ENCODE results near the gene RTL5. TPM values are rescaled to one million over a fixed set of nuclear protein-coding genes. Genes with fewer than 3 reads are reported as not detected.

Gene RTL5
- total RNA-seq, 4 donors from 2014 or later, result 3.6 to 6.6 (median 5.9) TPM

- WGBS, 2 donors, result 81 to 86% methylated on average over 4 to 6 of the region's 9 CpGs
- Histone ChIP-seq H3K4me1 (peaks cover 0 to 6% of the 10 kb centered on the region in 2 donors), H3K27ac (no peak overlapping the region), H3K4me3 (replicated peaks in 1 of 3) (no peak overlapping the region), H3K9me3 (no peaks in the 10 kb centered on the region), H3K27me3 (no peaks in the 10 kb centered on the region), H3K36me3 (no peaks in the 10 kb centered on the region)
- TF ChIP-seq, protein P1, sequence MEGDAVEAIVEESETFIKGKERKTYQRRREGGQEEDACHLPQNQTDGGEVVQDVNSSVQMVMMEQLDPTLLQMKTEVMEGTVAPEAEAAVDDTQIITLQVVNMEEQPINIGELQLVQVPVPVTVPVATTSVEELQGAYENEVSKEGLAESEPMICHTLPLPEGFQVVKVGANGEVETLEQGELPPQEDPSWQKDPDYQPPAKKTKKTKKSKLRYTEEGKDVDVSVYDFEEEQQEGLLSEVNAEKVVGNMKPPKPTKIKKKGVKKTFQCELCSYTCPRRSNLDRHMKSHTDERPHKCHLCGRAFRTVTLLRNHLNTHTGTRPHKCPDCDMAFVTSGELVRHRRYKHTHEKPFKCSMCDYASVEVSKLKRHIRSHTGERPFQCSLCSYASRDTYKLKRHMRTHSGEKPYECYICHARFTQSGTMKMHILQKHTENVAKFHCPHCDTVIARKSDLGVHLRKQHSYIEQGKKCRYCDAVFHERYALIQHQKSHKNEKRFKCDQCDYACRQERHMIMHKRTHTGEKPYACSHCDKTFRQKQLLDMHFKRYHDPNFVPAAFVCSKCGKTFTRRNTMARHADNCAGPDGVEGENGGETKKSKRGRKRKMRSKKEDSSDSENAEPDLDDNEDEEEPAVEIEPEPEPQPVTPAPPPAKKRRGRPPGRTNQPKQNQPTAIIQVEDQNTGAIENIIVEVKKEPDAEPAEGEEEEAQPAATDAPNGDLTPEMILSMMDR (IDR thresholded peaks at IDR 0.05), result no peak
- no peak for TF ChIP-seq POLR2A (IDR thresholded peaks at IDR 0.05)
- no peak for DNase-seq
- intact Hi-C loops (cut with DNase I), result no loop called here
Measured at GRCh38 chrX:72100824-72101351, 30.8 kb downstream of the RTL5 start.

DNA sequence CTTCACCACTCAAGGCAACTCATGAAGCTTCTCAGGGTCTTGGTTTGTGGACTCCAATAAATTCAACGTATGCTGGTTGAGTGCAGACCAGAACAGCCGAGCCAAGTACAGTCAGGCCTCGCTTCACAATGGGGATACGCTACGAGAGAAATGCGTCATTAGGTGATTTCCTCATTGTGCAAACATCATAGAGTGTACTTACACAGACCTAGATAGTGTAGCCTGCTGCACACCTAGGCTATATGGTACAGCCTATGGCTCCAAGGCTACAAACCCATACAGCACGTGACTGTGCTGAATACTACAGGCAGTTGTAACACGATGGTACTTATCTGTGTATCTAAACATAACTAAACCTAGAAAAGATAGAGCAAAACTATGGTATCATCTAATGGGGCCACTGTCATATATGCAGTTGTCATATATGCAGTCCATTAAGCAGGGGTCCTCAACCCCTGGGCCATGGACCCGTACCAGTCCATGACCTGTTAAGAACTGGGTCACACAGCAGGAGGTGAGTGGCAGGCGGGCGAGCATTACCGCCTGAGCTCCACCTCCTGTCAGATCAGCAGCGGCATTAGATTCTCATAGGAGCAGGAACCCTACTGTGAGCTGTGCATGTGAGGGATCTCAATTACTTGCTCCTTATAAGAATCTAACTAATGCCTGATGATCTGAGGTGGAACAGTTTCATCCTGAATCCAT lies 31.5 kb downstream of the RTL5 start:
- Histone ChIP-seq H3K9me3 (no peaks in the 10 kb centered on the region), H3K36me3 (no peaks in the 10 kb centered on the region), H3K4me1 (peaks cover 0 to 6% of the 10 kb centered on the region in 2 donors), H3K27ac (no peak overlapping the region), H3K4me3 (replicated peaks in 1 of 3) (no peak overlapping the region), H3K27me3 (no peaks in the 10 kb centered on the region)
- intact Hi-C loops (cut with DNase I), result no loop called here
- DNase-seq, result no peak
- TF ChIP-seq, protein P1 (IDR thresholded peaks at IDR 0.05), result no peak
- TF ChIP-seq POLR2A (IDR thresholded peaks at IDR 0.05), result no peak
- WGBS, 2 donors, result 90 to 97% methylated on average over 8 to 9 of the region's 13 CpGs

DNA sequence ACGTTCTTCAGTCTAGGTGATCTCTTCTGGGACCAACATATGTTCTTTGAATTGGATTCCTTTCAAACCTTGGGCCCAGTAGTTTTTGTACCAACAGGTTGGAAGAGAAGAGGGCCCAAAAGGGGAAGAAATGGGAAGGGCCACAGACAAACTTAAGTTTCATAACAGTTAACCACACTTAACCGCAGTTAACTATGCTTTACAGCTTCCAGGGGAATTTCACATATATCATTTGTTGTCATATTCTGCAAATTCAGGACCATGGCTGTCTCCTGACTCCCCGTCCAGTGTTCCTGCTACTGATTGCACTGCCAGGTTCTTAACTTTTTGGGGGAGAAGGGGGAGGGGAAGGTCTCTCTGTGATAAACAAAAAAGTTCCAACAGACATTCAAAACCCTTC lies 34.6 kb downstream of the RTL5 start:
- H3K4me1 ChIP-seq, result peaks cover 0 to 6% of the 10 kb centered on the region in 2 donors
- H3K27ac ChIP-seq, result no peak overlapping the region
- H3K9me3 ChIP-seq, result no peaks in the 10 kb centered on the region
- no peaks in the 10 kb centered on the region for H3K36me3 ChIP-seq
- 87 to 91% methylated on average over 3 of the region's 3 CpGs for WGBS, 2 donors
- intact Hi-C loops (cut with DNase I), result no loop called here
- H3K27me3 ChIP-seq, result no peaks in the 10 kb centered on the region
- DNase-seq, result no peak
- TF ChIP-seq, protein P1 (IDR thresholded peaks at IDR 0.05), result no peak
- TF ChIP-seq POLR2A (IDR thresholded peaks at IDR 0.05), result no peak
- H3K4me3 ChIP-seq (replicated peaks in 1 of 3), result no peak overlapping the region

DNA sequence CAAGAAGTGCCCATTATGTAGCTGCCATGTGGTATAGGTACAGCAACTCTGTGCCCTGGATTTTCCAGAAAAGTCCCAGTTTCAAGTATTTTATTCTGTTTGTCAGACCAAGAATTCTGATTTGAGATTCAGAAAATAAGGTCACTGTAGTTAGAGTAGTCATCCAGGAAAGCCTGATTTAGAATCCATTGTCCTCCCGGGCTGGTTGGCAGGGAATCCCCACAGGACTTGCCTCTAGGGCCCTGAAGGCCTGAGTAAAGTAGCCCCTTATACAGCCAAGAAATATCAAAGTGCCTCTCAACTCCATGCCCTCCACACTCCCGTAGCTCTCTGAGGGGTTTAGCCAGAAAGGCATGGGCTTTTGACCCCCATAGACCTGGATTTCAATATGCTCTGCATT lies 36.3 kb downstream of the RTL5 start:
- DNase-seq, result no peak
- 0 to 35% methylated on average over 1 to 2 of the region's 2 CpGs for WGBS, 2 donors
- H3K27me3 ChIP-seq, result no peaks in the 10 kb centered on the region
- no peaks in the 10 kb centered on the region for H3K4me1 ChIP-seq
- TF ChIP-seq, protein P1 (IDR thresholded peaks at IDR 0.05), result no peak
- TF ChIP-seq POLR2A (IDR thresholded peaks at IDR 0.05), result no peak
- no peaks in the 10 kb centered on the region for H3K36me3 ChIP-seq
- intact Hi-C loops (cut with DNase I), result no loop called here
- H3K4me3 ChIP-seq (replicated peaks in 1 of 3), result no peak overlapping the region
- no peak overlapping the region for H3K27ac ChIP-seq
- no peaks in the 10 kb centered on the region for H3K9me3 ChIP-seq

DNA sequence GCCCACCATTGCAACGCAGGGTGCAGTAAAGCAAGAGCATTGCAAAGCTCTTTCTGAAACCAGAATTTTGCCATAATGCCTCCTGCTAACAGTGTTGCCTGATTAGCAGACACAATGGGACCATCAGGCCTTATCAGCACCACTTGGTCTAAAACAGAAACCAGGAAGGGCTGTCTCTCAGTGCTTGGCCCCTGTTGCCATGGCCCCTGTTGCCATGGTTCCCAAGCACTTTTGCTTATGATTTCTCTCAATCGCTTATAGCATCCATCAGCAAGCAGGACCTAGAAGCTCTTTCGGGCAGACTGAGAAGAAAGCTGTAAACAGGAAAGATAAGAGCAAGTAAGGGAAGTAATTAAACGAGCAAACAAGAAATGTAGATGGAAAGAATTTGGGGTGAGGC lies 36.8 kb downstream of the RTL5 start:
- no peaks in the 10 kb centered on the region for H3K9me3 ChIP-seq
- no peaks in the 10 kb centered on the region for H3K4me1 ChIP-seq
- H3K27me3 ChIP-seq, result no peaks in the 10 kb centered on the region
- no peak overlapping the region for H3K4me3 ChIP-seq (replicated peaks in 1 of 3)
- no peaks in the 10 kb centered on the region for H3K36me3 ChIP-seq
- H3K27ac ChIP-seq, result no peak overlapping the region
- TF ChIP-seq POLR2A (IDR thresholded peaks at IDR 0.05), result no peak
- TF ChIP-seq, protein P1 (IDR thresholded peaks at IDR 0.05), result no peak
- 35 to 58% methylated on average over 3 to 4 of the region's 4 CpGs for whole genome bisulfite sequencing, 2 donors
- intact Hi-C loops (cut with DNase I), result no loop called here
- peak in 1 of 2 donors; percentile 13 for DNase-seq

All from thyroid gland (tissue), 4 donors.